Urinary bladder (tissue), 4 donors: ENCODE results near the gene TMEM154. TPM values are rescaled to one million over a fixed set of nuclear protein-coding genes. Genes with fewer than 3 reads are reported as not detected.

Experiments
- DNase-seq: peaks from one replicate; pipeline ENCODE4 v3.0.0-alpha.2; 2015; ENCODE audit errors: extremely low spot score
- H3K27ac ChIP-seq: one replicate; pipeline ENCODE4 v1.5.1; 2013; ENCODE audit warnings: low read depth, mild to moderate bottlenecking, moderate library complexity
- H3K36me3 ChIP-seq: one replicate; pipeline ENCODE4 v1.6.1; 2013; ENCODE audit warnings: mild to moderate bottlenecking, moderate library complexity; ENCODE audit not compliant: insufficient read depth
- H3K4me1 ChIP-seq: one replicate; pipeline ENCODE4 v1.6.1; 2013; ENCODE audit warnings: mild to moderate bottlenecking, moderate library complexity; ENCODE audit not compliant: insufficient read depth
- H3K4me3 ChIP-seq: one replicate; pipeline ENCODE4 v1.5.1; 2013; ENCODE audit warnings: low read depth, low read length
- WGBS: extraction: QIAGEN DNeasy Blood & Tissue Kit; methylation state at CpG from one replicate; pipeline ENCODE4 v1.1.7; 2013; 5-methylcytosine and 5-hydroxymethylcytosine counted together
- polyA plus RNA-seq: library from polyadenylated mRNA; stranded (reverse); fragments of 200-250 nt; gene quantifications from one replicate; pipeline ENCODE4 v1.2.3, GENCODE V29; 2013
- total RNA-seq: library from RNA; depleted of rRNA; stranded (reverse); fragments of >200 nt; gene quantifications from one replicate; pipeline ENCODE4 v1.2.3, GENCODE V29; 2014
- donor health status: healthy with polysubstance abuse.
- donor health status: healthy.

Gene TMEM154
- total and polyA plus RNA-seq, 2 donors, result 2.0 to 17.2 TPM

GRCh38 chr4:152707632-152708031 lies 27.8 kb upstream of the TMEM154 start:
- no peak overlapping the region for H3K27ac ChIP-seq
- 62% methylated on average over 5 of the region's 5 CpGs for WGBS
- DNase-seq, result no peak

GRCh38 chr4:152705903-152706302 lies 26.1 kb upstream of the TMEM154 start:
- Histone ChIP-seq H3K4me1 (peaks cover 3% of the 10 kb centered on the region), H3K36me3 (no peaks in the 10 kb centered on the region), H3K27ac (no peak overlapping the region), H3K4me3 (no peak overlapping the region)
- 41% methylated on average over 1 of the region's 1 CpG for WGBS
- no peak for DNase-seq

More at GRCh38 chr4:152707632-152708031, 27.8 kb upstream of the TMEM154 start:
- H3K36me3 ChIP-seq, result no peaks in the 10 kb centered on the region
- H3K4me3 ChIP-seq, result no peak overlapping the region
- H3K4me1 ChIP-seq, result peaks cover 3% of the 10 kb centered on the region

- H3K4me3 ChIP-seq, result no peak overlapping the region
- peaks cover 3% of the 10 kb centered on the region for H3K4me1 ChIP-seq
- H3K36me3 ChIP-seq, result no peaks in the 10 kb centered on the region
- no peak for DNase-seq
- H3K27ac ChIP-seq, result no peak overlapping the region
- 71% methylated on average over 1 of the region's 1 CpG for WGBS
Measured at GRCh38 chr4:152704788-152705187, 25.0 kb upstream of the TMEM154 start.

- WGBS, result 70% methylated on average over 1 of the region's 1 CpG
- Histone ChIP-seq H3K27ac (no peak overlapping the region), H3K4me1 (peaks cover 1% of the 10 kb centered on the region), H3K36me3 (no peaks in the 10 kb centered on the region), H3K4me3 (no peak overlapping the region)
- DNase-seq, result no peak
Measured at GRCh38 chr4:152700151-152700550, 20.4 kb upstream of the TMEM154 start.

GRCh38 chr4:152699313-152699712 lies 19.5 kb upstream of the TMEM154 start:
- no peak overlapping the region for H3K27ac ChIP-seq
- no peak for DNase-seq
- H3K36me3 ChIP-seq, result no peaks in the 10 kb centered on the region
- whole genome bisulfite sequencing, result 60% methylated on average over 4 of the region's 4 CpGs
- no peak overlapping the region for H3K4me3 ChIP-seq
- H3K4me1 ChIP-seq, result peaks cover 1% of the 10 kb centered on the region

- Histone ChIP-seq H3K4me1 (peaks cover 1% of the 10 kb centered on the region), H3K36me3 (no peaks in the 10 kb centered on the region), H3K4me3 (no peak overlapping the region), H3K27ac (no peak overlapping the region)
- 37% methylated on average over 1 of the region's 1 CpG for WGBS
- no peak for DNase-seq
Measured at GRCh38 chr4:152698089-152698499, 18.3 kb upstream of the TMEM154 start.

GRCh38 chr4:152697284-152698088 lies 17.7 kb upstream of the TMEM154 start:
- Histone ChIP-seq H3K4me3 (no peak overlapping the region), H3K27ac (no peak overlapping the region), H3K36me3 (no peaks in the 10 kb centered on the region), H3K4me1 (peaks cover 1% of the 10 kb centered on the region)
- no peak for DNase-seq
- 73% methylated on average over 3 of the region's 3 CpGs for WGBS

- Histone ChIP-seq H3K27ac (no peak overlapping the region), H3K4me1 (peaks cover 1% of the 10 kb centered on the region), H3K4me3 (no peak overlapping the region), H3K36me3 (no peaks in the 10 kb centered on the region)
- no peak for DNase-seq
- WGBS, result 54% methylated on average over 5 of the region's 5 CpGs
Measured at GRCh38 chr4:152696764-152697261, 17.0 kb upstream of the TMEM154 start.

- Histone ChIP-seq H3K4me3 (no peak overlapping the region), H3K36me3 (no peaks in the 10 kb centered on the region), H3K4me1 (peaks cover 1% of the 10 kb centered on the region), H3K27ac (no peak overlapping the region)
- no peak for DNase-seq
- 92% methylated on average over 5 of the region's 5 CpGs for WGBS
Measured at GRCh38 chr4:152693871-152694270, 14.1 kb upstream of the TMEM154 start.

GRCh38 chr4:152691761-152692160 lies 12.0 kb upstream of the TMEM154 start:
- no peak for DNase-seq
- H3K4me3 ChIP-seq, result no peak overlapping the region
- H3K4me1 ChIP-seq, result no peaks in the 10 kb centered on the region
- no peak overlapping the region for H3K27ac ChIP-seq
- WGBS, result 79% methylated on average over 1 of the region's 1 CpG
- H3K36me3 ChIP-seq, result no peaks in the 10 kb centered on the region

GRCh38 chr4:152690706-152691651 lies 11.2 kb upstream of the TMEM154 start:
- Histone ChIP-seq H3K36me3 (no peaks in the 10 kb centered on the region), H3K4me1 (no peaks in the 10 kb centered on the region), H3K27ac (no peak overlapping the region), H3K4me3 (no peak overlapping the region)
- WGBS, result 67% methylated on average over 4 of the region's 4 CpGs
- no peak for DNase-seq

- WGBS, result 71% methylated on average over 7 of the region's 7 CpGs
Measured at GRCh38 chr4:152689615-152690501, 10.1 kb upstream of the TMEM154 start.

More at GRCh38 chr4:152689615-152690501, 10.1 kb upstream of the TMEM154 start:
- Histone ChIP-seq H3K4me1 (no peaks in the 10 kb centered on the region), H3K36me3 (no peaks in the 10 kb centered on the region), H3K27ac (no peak overlapping the region), H3K4me3 (no peak overlapping the region)
- no peak for DNase-seq
